Liver (tissue), 9 donors: ENCODE data around the gene GALNT9. TPM values are rescaled to one million over a fixed set of nuclear protein-coding genes. Genes with fewer than 3 reads are reported as not detected.

ENCODE experiments used
- DNase-seq: peaks from one replicate; pipeline ENCODE4 v3.0.0-alpha.2; 2017; ENCODE audit warnings: low spot score
- H3K27ac ChIP-seq, 2 donors: one replicate each; pipeline ENCODE4 v1.7.0; 2013; ENCODE audit warnings: inconsistent platforms in 2 of 2, low read length in 2 of 2, control low read depth in 1 of 2, low read depth in 1 of 2, mild to moderate bottlenecking in 1 of 2
- H3K27me3 ChIP-seq, 4 donors: one replicate each; pipeline versions ENCODE4 v1.6.1 to v1.7.0; 2013; ENCODE audit warnings: low read length in 3 of 4, inconsistent platforms in 1 of 4, mild to moderate bottlenecking in 1 of 4, moderate library complexity in 1 of 4; ENCODE audit not compliant: control insufficient read depth in 4 of 4, insufficient read depth in 4 of 4
- H3K36me3 ChIP-seq, 4 donors: one replicate each; pipeline versions ENCODE4 v1.6.1 to v1.7.0; 2013; ENCODE audit warnings: low read length in 3 of 4, mild to moderate bottlenecking in 3 of 4, low read depth in 1 of 4, moderate library complexity in 1 of 4; ENCODE audit not compliant: control insufficient read depth in 4 of 4, insufficient read depth in 3 of 4
- H3K4me1 ChIP-seq, 4 donors: one replicate each; pipeline versions ENCODE4 v1.6.1 to v1.7.0; 2013; ENCODE audit warnings: low read length in 3 of 4, mild to moderate bottlenecking in 3 of 4, moderate library complexity in 1 of 4; ENCODE audit not compliant: control insufficient read depth in 4 of 4, insufficient read depth in 4 of 4
- H3K4me3 ChIP-seq, 3 donors: one replicate each; pipeline versions ENCODE4 v1.6.1 to v1.7.0; 2013; ENCODE audit warnings: low read length in 3 of 3, control low read depth in 1 of 3, low read depth in 1 of 3, mild to moderate bottlenecking in 1 of 3
- H3K9ac ChIP-seq, 2 donors: one replicate each; pipeline ENCODE4 v1.7.0; 2013; ENCODE audit warnings: low read length in 2 of 2, mild to moderate bottlenecking in 2 of 2, moderate library complexity in 2 of 2, control low read depth in 1 of 2, low read depth in 1 of 2
- H3K9me3 ChIP-seq, 4 donors: one replicate each; pipeline versions ENCODE4 v1.6.1 to v1.7.0; 2013; ENCODE audit warnings: low read length in 3 of 4; ENCODE audit not compliant: control insufficient read depth in 4 of 4
- EGR1 ChIP-seq, 2 donors: IDR thresholded peaks; 2 replicates each; pipeline ENCODE4 v1.6.1; 2016 to 2018; ENCODE audit warnings: antibody characterized with exemption in 2 of 2, low read depth in 2 of 2
- FOXA1 ChIP-seq: IDR thresholded peaks from 2 replicates; pipeline ENCODE4 v1.6.1; 2016; ENCODE audit warnings: antibody characterized with exemption
- FOXA2 ChIP-seq: IDR thresholded peaks from 2 replicates; pipeline ENCODE4 v1.6.1; 2016; ENCODE audit warnings: antibody characterized with exemption
- GABPA ChIP-seq, 2 donors: IDR thresholded peaks in 1 of 2; conservative IDR thresholded peaks in 1 of 2; 2 replicates each; pipeline ENCODE4 v1.6.1; 2016; ENCODE audit warnings: antibody characterized with exemption in 2 of 2, mild to moderate bottlenecking in 1 of 2, moderate library complexity in 1 of 2
- HNF4A ChIP-seq, 2 donors: conservative IDR thresholded peaks; 2 replicates each; pipeline ENCODE4 v1.6.1; 2016; ENCODE audit warnings: antibody characterized with exemption in 2 of 2, mild to moderate bottlenecking in 2 of 2
- HNF4G ChIP-seq: IDR thresholded peaks from 2 replicates; pipeline ENCODE4 v1.6.1; 2016; ENCODE audit warnings: antibody characterized with exemption
- JUND ChIP-seq, 2 donors: IDR thresholded peaks; 2 replicates each; pipeline ENCODE4 v1.6.1; 2016; ENCODE audit warnings: antibody characterized with exemption in 2 of 2
- RXRA ChIP-seq, 2 donors: IDR thresholded peaks; 2 replicates each; pipeline ENCODE4 v1.6.1; 2017 to 2018; ENCODE audit warnings: antibody characterized with exemption in 2 of 2, mild to moderate bottlenecking in 1 of 2
- SP1 ChIP-seq: IDR thresholded peaks from 2 replicates; pipeline ENCODE4 v1.6.1; 2018; ENCODE audit warnings: antibody characterized with exemption, mild to moderate bottlenecking
- TAF1 ChIP-seq: conservative IDR thresholded peaks from 2 replicates; pipeline ENCODE4 v1.6.1; 2016; ENCODE audit warnings: antibody characterized with exemption, mild to moderate bottlenecking
- YY1 ChIP-seq: IDR thresholded peaks from 2 replicates; pipeline ENCODE4 v1.6.1; 2016; ENCODE audit warnings: antibody characterized with exemption, mild to moderate bottlenecking
- WGBS: extraction: QIAGEN DNeasy Blood & Tissue Kit; methylation state at CpG from one replicate; pipeline ENCODE4 v1.1.7; 2013; 5-methylcytosine and 5-hydroxymethylcytosine counted together
- polyA plus RNA-seq, 2 donors: library from polyadenylated mRNA; stranded (reverse) in 1 of 2; unstranded in 1 of 2; fragments of 200-250 nt in 1 of 2; fragments of >200 nt in 1 of 2; fragmentation: Nextera tagmentation in 1 of 2; extraction: Ambion mirVana in 1 of 2; gene quantifications; one replicate each; pipeline versions ENCODE4 v1.2.1 to v1.2.3, GENCODE V29; 2013 to 2015
- total RNA-seq, 2 donors: library from RNA; depleted of rRNA; stranded (reverse); fragments of >200 nt; gene quantifications; one replicate each; pipeline ENCODE4 v1.2.3, GENCODE V29; 2014
- TF ChIP-seq, protein P1 (sequence below): IDR thresholded peaks from 2 replicates; pipeline ENCODE4 v1.6.1; 2016; ENCODE audit warnings: antibody characterized with exemption
- TF ChIP-seq, protein P2 (sequence below): IDR thresholded peaks from 2 replicates; pipeline ENCODE4 v1.6.1; 2016; ENCODE audit warnings: antibody characterized with exemption
- TF ChIP-seq, protein P3 (sequence below): IDR thresholded peaks from 2 replicates; pipeline ENCODE4 v1.6.1; 2016; ENCODE audit warnings: antibody characterized with exemption
- TF ChIP-seq, protein P4 (sequence below): fragments of 150-350 bp; IDR thresholded peaks from 2 replicates; pipeline ENCODE4 v1.5.1; 2017; ENCODE audit warnings: improper control_type of control experiment, low read depth, low read length; ENCODE audit not compliant: missing input control
- TF ChIP-seq, protein P5 (sequence below): IDR thresholded peaks from 2 replicates; pipeline ENCODE4 v1.6.1; 2016; ENCODE audit warnings: antibody characterized with exemption, mild to moderate bottlenecking
- donor health status: healthy.
- donor health status: healthy.
- donor health status: healthy.
- donor health status: healthy.
- donor health status: healthy.

The GALNT9 gene
- total and polyA plus RNA-seq, 4 donors = 0.05 to 0.25 (median 0.09) TPM; not detected in 1

DNA sequence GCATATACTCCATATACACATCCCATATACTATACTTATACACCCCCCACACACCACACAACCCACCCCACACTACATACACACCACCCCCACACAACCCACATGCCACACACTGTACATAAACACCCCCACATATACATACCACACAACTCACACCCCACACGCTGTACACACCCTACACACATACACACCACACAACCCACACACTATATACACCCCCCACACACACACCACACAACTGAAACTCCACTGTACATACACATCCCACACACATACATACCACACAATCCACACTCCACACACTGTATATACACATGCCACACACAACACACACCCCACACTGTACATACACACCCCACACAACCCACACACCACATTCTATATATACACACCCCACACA lies 104.2 kb downstream of the GALNT9 start:
- 75% methylated on average over 1 of the region's 1 CpG for WGBS
- H3K4me1 ChIP-seq = no peaks in the 10 kb centered on the region
- H3K4me3 ChIP-seq = no peak overlapping the region
- H3K36me3 ChIP-seq = no peaks in the 10 kb centered on the region
- DNase-seq = no peak
- H3K9ac ChIP-seq = no peak overlapping the region
- TF ChIP-seq EGR1 (IDR thresholded peaks at IDR 0.05; ENCODE audit: low read depth in 2 of 2) (no peak), TAF1 (no peak), FOXA2 (no peak), SP1 (no peak), RXRA (IDR thresholded peaks at IDR 0.05) (no peak), GABPA (IDR thresholded peaks at IDR 0.05 in 1 of 2, conservative IDR thresholded peaks at IDR 0.05 in 1 of 2) (no peak), HNF4G (no peak), YY1 (no peak)
- TF ChIP-seq, protein P1, sequence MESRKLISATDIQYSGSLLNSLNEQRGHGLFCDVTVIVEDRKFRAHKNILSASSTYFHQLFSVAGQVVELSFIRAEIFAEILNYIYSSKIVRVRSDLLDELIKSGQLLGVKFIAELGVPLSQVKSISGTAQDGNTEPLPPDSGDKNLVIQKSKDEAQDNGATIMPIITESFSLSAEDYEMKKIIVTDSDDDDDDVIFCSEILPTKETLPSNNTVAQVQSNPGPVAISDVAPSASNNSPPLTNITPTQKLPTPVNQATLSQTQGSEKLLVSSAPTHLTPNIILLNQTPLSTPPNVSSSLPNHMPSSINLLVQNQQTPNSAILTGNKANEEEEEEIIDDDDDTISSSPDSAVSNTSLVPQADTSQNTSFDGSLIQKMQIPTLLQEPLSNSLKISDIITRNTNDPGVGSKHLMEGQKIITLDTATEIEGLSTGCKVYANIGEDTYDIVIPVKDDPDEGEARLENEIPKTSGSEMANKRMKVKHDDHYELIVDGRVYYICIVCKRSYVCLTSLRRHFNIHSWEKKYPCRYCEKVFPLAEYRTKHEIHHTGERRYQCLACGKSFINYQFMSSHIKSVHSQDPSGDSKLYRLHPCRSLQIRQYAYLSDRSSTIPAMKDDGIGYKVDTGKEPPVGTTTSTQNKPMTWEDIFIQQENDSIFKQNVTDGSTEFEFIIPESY = no peak
- TF ChIP-seq, protein P2, sequence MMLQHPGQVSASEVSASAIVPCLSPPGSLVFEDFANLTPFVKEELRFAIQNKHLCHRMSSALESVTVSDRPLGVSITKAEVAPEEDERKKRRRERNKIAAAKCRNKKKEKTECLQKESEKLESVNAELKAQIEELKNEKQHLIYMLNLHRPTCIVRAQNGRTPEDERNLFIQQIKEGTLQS = no peak
- TF ChIP-seq, protein P3, sequence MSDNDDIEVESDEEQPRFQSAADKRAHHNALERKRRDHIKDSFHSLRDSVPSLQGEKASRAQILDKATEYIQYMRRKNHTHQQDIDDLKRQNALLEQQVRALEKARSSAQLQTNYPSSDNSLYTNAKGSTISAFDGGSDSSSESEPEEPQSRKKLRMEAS = no peak
- TF ChIP-seq, protein P4, sequence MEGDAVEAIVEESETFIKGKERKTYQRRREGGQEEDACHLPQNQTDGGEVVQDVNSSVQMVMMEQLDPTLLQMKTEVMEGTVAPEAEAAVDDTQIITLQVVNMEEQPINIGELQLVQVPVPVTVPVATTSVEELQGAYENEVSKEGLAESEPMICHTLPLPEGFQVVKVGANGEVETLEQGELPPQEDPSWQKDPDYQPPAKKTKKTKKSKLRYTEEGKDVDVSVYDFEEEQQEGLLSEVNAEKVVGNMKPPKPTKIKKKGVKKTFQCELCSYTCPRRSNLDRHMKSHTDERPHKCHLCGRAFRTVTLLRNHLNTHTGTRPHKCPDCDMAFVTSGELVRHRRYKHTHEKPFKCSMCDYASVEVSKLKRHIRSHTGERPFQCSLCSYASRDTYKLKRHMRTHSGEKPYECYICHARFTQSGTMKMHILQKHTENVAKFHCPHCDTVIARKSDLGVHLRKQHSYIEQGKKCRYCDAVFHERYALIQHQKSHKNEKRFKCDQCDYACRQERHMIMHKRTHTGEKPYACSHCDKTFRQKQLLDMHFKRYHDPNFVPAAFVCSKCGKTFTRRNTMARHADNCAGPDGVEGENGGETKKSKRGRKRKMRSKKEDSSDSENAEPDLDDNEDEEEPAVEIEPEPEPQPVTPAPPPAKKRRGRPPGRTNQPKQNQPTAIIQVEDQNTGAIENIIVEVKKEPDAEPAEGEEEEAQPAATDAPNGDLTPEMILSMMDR = no peak
- no peaks in the 10 kb centered on the region for H3K27me3 ChIP-seq
- H3K27ac ChIP-seq = no peak overlapping the region
- H3K9me3 ChIP-seq = no peaks in the 10 kb centered on the region

DNA sequence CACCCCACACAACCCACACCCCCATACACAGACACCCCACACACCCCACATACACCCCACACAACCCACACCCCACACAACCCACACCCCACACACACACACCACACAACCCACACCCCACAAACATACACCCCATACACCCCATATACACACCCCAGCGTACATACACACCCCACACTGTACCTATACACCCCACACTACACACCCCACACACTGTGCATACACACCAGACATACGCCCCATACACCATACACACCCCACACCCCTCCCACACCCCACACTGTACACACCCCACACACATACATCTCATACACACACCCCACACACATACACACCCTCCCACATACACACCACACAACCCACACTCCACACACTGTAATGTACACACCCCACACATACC lies 104.9 kb downstream of the GALNT9 start:
- no peak overlapping the region for H3K9ac ChIP-seq
- H3K36me3 ChIP-seq = no peaks in the 10 kb centered on the region
- no peak overlapping the region for H3K4me3 ChIP-seq
- TF ChIP-seq TAF1 (no peak), HNF4A (conservative IDR thresholded peaks at IDR 0.05) (no peak), RXRA (IDR thresholded peaks at IDR 0.05) (no peak), FOXA1 (no peak), JUND (IDR thresholded peaks at IDR 0.05) (no peak), FOXA2 (no peak)
- TF ChIP-seq, protein P2 = no peak
- TF ChIP-seq, protein P5, sequence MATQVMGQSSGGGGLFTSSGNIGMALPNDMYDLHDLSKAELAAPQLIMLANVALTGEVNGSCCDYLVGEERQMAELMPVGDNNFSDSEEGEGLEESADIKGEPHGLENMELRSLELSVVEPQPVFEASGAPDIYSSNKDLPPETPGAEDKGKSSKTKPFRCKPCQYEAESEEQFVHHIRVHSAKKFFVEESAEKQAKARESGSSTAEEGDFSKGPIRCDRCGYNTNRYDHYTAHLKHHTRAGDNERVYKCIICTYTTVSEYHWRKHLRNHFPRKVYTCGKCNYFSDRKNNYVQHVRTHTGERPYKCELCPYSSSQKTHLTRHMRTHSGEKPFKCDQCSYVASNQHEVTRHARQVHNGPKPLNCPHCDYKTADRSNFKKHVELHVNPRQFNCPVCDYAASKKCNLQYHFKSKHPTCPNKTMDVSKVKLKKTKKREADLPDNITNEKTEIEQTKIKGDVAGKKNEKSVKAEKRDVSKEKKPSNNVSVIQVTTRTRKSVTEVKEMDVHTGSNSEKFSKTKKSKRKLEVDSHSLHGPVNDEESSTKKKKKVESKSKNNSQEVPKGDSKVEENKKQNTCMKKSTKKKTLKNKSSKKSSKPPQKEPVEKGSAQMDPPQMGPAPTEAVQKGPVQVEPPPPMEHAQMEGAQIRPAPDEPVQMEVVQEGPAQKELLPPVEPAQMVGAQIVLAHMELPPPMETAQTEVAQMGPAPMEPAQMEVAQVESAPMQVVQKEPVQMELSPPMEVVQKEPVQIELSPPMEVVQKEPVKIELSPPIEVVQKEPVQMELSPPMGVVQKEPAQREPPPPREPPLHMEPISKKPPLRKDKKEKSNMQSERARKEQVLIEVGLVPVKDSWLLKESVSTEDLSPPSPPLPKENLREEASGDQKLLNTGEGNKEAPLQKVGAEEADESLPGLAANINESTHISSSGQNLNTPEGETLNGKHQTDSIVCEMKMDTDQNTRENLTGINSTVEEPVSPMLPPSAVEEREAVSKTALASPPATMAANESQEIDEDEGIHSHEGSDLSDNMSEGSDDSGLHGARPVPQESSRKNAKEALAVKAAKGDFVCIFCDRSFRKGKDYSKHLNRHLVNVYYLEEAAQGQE = no peak
- TF ChIP-seq, protein P3 = no peak
- WGBS = 92% methylated on average over 2 of the region's 2 CpGs
- H3K27me3 ChIP-seq = no peaks in the 10 kb centered on the region
- DNase-seq = no peak
- no peaks in the 10 kb centered on the region for H3K9me3 ChIP-seq
- H3K27ac ChIP-seq = no peak overlapping the region
- H3K4me1 ChIP-seq = no peaks in the 10 kb centered on the region
